ENCODE measurements around the gene TRAF3.

TRAF3 gene

DNA sequence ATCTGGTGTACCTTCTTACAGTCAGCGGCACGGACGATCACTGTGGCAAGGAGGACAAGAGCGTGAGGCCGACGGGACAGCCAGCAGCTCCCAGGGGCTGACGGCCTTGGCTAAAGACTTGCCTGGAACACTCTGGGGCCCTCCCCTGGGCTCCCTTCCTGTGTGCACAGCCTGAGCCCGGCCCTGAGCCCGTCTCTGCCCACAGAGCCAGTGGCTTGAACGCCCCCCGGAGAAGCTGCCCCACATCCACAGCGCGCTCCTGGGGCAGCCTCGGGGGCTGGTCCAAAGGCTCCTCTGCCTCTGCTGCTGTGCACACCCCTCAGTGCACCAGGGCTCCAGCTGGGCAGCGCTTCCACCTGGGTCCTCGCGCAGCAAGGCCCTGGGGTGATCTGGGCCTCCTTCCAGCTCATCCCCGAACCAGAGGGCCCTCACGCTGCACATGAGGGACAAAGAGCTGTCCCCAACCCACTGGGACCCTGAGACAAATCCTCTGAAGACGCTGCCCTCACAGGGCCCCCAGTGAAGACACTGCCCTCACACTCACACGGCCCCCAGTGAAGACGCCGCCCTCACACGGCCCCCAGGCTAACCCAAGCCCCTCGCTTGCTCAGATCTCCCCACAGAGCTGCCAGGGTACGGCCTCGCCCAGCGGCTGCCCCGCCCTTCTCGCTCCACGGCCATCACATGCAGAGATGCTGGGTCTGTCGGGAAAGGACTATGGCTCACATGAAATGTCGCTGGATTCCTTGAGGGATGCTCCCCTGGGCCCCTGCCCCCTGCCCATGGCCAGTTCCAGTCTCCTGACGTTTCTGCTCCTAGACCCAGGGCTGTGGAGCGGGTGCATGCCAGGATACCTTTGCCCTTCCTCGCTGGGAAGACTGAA is 167.4 kb downstream of the TRAF3 start:
- no peak overlapping the region for H3K9ac ChIP-seq (ENCODE audit: low read depth, low read length)
- peaks cover 26% of the 10 kb centered on the region for H3K36me3 ChIP-seq (ENCODE audit: insufficient read depth, low read length)
- no peaks in the 10 kb centered on the region for H3K4me1 ChIP-seq (ENCODE audit: insufficient read depth, low read length)

DNA sequence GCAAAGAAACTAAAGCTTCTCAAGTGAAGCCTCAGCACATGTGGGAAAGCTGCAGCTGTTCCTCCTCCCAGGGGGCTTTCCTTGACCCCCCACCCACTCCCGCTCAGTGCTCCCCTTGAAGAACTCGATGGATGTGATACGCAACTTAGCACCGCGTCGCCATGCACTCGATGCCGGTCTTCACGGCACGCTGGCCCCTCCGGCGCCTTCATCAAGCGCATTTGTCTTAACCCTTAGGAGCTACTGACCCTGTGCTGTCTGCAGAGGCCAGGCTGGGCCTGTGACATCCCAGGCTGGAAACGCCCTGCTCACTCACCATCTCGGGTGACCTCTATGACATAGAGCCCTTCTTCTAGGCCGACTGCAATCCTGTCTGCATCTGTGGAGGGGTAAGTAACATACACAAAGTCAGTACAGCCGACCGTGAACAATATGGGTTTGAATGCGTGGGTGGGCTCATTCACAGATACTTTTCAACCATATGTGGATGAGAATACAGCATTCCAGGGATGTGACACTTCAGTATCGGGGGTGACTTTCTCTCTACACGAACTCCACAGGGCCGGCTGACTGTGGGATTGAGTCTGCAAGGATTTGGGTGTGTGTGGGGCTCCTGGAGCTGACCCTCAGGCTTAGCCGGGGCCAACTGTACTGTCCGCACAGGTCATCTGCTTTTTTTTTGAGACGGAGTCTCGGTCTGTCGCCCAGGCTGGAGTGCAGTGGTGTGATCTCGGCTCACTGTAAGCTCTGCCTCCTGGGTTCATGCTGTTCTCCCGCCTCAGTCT is 168.3 kb downstream of the TRAF3 start:
- Histone ChIP-seq H3K9me3 (ENCODE audit: control insufficient read depth, insufficient read depth, low read length) (no peaks in the 10 kb centered on the region), H3K36me3 (ENCODE audit: insufficient read depth, low read length) (peaks cover 26% of the 10 kb centered on the region), H3K4me1 (ENCODE audit: insufficient read depth, low read length) (no peaks in the 10 kb centered on the region), H3K9ac (ENCODE audit: low read depth, low read length) (no peak overlapping the region)

More for the DNA sequence above, 167.4 kb downstream of the TRAF3 start:
- no peaks in the 10 kb centered on the region for H3K9me3 ChIP-seq (ENCODE audit: control insufficient read depth, insufficient read depth, low read length)

DNA sequence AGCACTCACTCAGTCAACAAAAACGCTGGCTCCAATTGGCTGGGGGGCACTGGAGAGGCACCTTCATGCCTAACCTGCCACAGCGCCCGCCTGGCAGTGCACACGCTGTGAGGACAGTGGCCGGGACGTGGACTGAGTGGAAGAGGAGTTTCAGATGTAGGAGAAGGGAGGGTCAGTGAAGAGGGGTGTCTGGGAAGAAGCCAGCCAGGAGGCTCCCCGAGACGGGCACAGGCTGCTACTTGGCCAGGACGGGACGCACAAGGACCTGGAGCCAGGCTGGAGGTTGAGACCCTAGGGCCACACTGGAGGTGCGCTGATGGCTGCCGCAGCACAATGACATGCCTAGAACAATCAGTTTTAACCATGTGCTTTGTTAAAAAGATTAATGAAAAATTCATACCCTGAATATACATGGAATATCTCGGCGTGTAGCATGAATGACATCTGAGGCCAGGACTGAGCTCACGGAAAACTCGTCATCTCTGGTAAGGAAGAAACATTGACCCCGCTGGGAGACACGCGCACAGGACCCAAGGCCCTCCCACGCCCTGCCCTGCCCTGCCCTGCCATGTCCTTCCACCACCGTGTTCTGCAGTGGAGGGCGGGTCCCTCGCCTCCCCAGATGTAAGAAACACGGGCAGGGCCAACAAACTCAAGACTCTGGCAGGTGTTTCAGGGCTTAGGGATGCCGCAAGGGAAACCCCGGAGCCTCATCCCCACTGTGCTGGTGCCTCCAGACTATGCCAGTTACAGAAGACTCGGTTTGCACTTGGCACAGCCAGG is 170.3 kb downstream of the TRAF3 start:
- Histone ChIP-seq H3K4me1 (ENCODE audit: insufficient read depth, low read length) (no peaks in the 10 kb centered on the region; the same call in 1 of the 2 replicates), H3K36me3 (ENCODE audit: insufficient read depth, low read length) (peaks cover 29% of the 10 kb centered on the region), H3K9ac (ENCODE audit: low read depth, low read length) (no peak overlapping the region), H3K9me3 (ENCODE audit: control insufficient read depth, insufficient read depth, low read length) (no peaks in the 10 kb centered on the region)

DNA sequence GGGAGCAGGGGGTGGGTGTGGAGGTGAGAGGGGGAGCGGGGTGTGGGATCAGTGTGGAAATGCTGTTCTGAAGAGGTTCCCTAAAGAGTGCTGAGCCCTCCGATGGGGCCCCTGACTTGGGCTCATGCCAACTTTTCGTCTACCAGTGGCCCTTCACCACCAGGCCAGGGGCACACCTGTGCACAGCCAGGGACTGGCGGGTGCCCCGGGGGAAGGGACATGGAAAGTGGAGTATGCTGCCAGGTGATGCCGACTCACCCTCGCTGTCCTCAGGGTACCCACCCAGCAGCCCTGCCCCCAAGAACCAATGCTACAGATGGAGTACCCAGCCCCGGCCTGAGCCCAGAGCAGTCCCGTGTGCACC is 171.4 kb downstream of the TRAF3 start:
- Histone ChIP-seq H3K9ac (ENCODE audit: low read depth, low read length) (no peak overlapping the region), H3K36me3 (ENCODE audit: insufficient read depth, low read length) (peaks cover 23% of the 10 kb centered on the region), H3K9me3 (ENCODE audit: control insufficient read depth, insufficient read depth, low read length) (no peaks in the 10 kb centered on the region), H3K4me1 (ENCODE audit: insufficient read depth, low read length) (no peaks in the 10 kb centered on the region; the same call in 1 of the 2 replicates)

DNA sequence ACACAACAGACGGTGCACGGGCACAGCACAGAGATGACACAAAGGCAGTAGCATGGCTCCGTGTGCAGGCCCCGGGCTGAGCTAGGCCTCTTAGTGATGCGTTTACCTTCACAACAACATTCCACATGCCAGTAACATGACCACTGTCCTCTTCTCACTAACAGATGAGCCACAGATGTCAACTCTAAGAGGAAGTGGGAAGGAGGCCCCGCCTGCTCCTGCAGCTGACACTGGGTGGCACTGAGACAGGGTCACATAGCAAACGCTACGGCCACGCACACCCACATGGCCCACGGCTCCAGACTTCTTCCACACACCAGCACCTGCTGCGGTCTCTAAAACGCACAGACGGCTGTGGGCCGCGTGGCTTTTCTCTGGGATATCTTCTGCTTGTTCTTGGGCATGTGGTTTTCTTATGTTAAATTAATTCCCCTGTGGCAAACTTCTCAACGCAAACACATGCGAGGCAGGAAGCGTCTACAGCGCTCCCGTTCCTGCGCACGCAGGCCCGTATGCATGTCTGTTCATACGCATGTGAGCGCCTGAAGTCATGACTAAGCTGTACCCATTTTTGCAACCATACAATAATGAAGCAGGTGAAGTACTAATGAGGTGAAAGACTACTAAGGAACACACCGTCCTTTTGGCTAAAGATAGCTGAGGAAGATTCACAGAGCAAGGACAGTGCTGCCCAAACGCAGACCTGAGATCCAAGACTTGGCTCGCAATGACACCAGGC is 172.0 kb downstream of the TRAF3 start:
- Histone ChIP-seq H3K9ac (ENCODE audit: low read depth, low read length) (no peak overlapping the region), H3K4me1 (ENCODE audit: insufficient read depth, low read length) (no peaks in the 10 kb centered on the region; the same call in 1 of the 2 replicates), H3K36me3 (ENCODE audit: insufficient read depth, low read length) (peaks cover 23% of the 10 kb centered on the region), H3K9me3 (ENCODE audit: control insufficient read depth, insufficient read depth, low read length) (no peaks in the 10 kb centered on the region)

DNA sequence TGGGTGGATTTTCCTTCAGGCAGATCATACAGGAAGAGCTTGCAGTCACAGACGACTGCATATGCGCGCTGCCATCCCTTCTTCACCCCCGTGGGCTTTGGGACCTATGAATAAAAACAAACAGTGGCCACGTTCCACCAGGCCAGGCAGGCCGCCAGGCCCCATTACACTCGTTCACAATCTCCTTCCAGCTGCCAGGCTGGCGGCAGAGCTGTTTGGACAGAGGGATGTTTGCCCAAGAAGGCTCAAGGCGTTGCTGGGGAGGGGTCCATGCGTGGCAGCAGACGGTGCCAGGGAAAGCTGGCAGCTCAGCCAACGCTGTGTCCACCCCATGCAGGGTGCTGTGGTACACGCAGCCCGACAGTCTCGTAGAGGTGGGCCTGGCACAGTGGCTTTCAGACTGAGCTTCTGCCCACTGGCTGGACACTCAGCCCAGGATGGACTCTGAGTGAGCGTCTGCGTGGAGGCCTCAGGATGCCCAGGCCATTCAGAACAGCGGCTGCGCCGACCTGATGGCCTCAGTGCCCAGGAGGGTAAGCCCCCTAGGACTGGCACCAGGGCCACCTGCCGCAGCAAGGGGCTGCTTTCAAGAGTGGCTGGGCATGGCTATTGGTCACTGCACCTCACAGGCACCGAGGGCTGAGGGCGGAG is 172.7 kb downstream of the TRAF3 start:
- H3K9me3 ChIP-seq (ENCODE audit: control insufficient read depth, insufficient read depth, low read length), result no peaks in the 10 kb centered on the region
- H3K36me3 ChIP-seq (ENCODE audit: insufficient read depth, low read length), result peaks cover 23% of the 10 kb centered on the region
- no peak overlapping the region for H3K9ac ChIP-seq (ENCODE audit: low read depth, low read length)
- no peaks in the 10 kb centered on the region; the same call in 1 of the 2 replicates for H3K4me1 ChIP-seq (ENCODE audit: insufficient read depth, low read length)

DNA sequence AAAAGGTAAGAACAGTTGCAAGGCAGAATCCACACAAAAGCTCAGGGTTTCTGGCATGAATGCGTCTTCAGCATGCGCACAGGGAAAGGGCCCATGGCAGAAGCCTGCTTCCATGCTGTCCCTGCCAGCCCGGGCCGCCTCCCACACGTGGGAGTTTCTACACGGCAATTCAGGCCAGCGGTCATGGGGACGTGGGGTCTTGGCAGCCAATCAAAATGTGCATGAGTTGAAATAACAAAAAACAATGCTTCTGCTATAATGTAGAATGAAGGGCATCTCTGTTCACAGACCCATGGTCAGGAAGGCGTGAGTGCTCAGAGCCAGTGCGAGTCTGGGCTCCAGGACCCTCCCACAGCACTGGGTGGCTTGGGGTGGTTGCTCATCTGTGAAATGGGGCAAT is 173.8 kb downstream of the TRAF3 start:
- H3K4me1 ChIP-seq (ENCODE audit: insufficient read depth, low read length), result no peaks in the 10 kb centered on the region; the same call in 1 of the 2 replicates
- no peak overlapping the region for H3K9ac ChIP-seq (ENCODE audit: low read depth, low read length)
- peaks cover 20% of the 10 kb centered on the region for H3K36me3 ChIP-seq (ENCODE audit: insufficient read depth, low read length)
- no peaks in the 10 kb centered on the region for H3K9me3 ChIP-seq (ENCODE audit: control insufficient read depth, insufficient read depth, low read length)

DNA sequence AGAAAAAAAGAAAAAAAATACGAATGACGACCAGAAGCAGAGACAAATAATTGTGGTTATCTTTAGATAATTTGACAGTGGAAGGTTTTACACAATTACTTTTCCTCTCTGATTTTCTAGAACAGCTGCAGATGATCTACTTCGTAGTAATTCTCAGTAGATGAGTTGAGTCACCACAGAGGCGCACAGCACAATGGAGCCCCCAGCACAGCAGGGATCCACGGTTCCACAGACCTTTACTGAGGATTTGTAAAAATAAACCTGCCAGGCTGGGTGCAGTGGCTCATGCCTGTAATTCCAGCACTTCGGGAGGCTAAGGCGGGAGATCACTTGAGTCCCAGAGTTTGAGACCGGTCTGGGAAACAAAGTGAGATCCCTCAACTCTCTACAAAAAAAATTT is 174.6 kb downstream of the TRAF3 start:
- no peaks in the 10 kb centered on the region for H3K9me3 ChIP-seq (ENCODE audit: control insufficient read depth, insufficient read depth, low read length)
- H3K4me1 ChIP-seq (ENCODE audit: insufficient read depth, low read length), result no peaks in the 10 kb centered on the region; the same call in 1 of the 2 replicates
- H3K9ac ChIP-seq (ENCODE audit: low read depth, low read length), result no peak overlapping the region
- peaks cover 24% of the 10 kb centered on the region for H3K36me3 ChIP-seq (ENCODE audit: insufficient read depth, low read length)

DNA sequence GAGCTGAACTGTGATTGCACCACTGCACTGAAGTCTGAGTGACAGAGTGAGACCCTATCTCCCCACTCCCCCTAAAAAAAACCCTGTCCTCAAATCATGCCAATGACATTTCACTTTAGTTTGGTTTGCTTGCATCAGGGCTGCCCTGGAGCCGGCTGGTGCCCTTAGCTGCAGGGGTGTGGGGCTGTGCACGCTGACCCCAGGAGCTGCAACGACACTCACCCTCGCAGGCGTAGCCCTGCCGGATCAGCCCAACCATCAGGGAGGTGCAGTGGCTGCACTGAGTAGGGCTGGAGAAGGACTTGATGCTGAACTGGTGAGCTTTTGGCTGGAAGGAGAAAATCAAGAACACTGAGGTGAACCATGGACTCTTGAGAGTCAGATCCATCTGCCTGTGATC is 175.0 kb downstream of the TRAF3 start:
- Histone ChIP-seq H3K36me3 (ENCODE audit: insufficient read depth, low read length) (peaks cover 23% of the 10 kb centered on the region), H3K9me3 (ENCODE audit: control insufficient read depth, insufficient read depth, low read length) (no peaks in the 10 kb centered on the region), H3K4me1 (ENCODE audit: insufficient read depth, low read length) (no peaks in the 10 kb centered on the region; the same call in 1 of the 2 replicates), H3K9ac (ENCODE audit: low read depth, low read length) (no peak overlapping the region)

DNA sequence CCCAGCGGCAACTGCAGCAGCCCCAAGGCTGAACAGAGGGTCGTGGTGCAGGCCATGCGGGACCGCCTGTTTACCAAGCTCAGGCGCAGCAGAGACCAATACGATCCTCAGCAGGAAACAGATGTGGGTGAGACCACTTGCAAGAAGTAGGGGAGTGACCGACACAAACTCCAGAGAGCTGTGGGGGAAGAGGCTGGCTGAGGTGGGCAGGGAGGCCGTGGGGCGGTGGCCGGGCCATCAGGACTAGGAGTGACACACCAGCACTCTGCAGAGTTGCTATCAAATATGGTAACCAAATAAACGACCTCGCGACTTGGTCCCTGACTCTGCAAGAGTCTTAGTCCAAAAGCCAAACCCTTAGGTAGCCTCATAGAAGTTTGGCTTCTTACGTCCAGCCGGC is 175.9 kb downstream of the TRAF3 start:
- H3K4me1 ChIP-seq (ENCODE audit: insufficient read depth, low read length), result no peaks in the 10 kb centered on the region; the same call in 1 of the 2 replicates
- H3K9ac ChIP-seq (ENCODE audit: low read depth, low read length), result no peak overlapping the region
- no peaks in the 10 kb centered on the region for H3K9me3 ChIP-seq (ENCODE audit: control insufficient read depth, insufficient read depth, low read length)
- H3K36me3 ChIP-seq (ENCODE audit: insufficient read depth, low read length), result peaks cover 30% of the 10 kb centered on the region

DNA sequence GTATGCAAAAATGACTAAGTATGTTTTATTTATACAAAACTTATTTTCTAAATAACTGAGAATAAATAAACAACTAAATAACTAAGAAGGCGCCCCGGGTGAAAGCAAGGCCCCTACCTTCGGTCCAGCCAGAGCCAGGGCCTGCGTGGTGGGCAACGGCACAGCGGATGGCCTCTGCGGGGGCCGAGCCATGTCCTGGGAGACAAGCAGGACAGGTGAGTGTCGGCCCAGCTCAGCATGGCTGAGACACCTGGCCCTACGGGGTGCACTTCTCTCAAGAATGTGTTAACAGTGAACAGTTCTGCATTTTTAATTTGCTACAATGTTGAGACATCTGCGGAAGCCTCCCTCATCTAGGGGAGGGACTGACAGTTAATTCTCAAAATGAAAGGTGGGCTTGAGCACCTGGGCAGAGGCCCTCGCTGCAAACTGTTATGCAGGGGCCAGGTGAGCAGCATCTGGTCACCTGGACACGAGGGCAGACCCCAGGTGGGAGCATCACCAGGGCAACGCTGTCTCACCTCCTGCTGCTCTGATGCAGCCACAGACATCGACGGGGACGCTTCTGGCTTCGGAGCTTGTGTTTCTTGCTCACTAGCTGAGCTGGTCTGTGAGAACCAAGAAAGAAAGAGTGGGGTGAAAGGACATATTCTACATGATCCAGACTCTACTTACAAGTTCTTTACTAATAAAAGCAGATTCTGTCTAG is 177.0 kb downstream of the TRAF3 start:
- H3K9me3 ChIP-seq (ENCODE audit: control insufficient read depth, insufficient read depth, low read length), result no peaks in the 10 kb centered on the region
- no peak overlapping the region for H3K9ac ChIP-seq (ENCODE audit: low read depth, low read length)
- peaks cover 29% of the 10 kb centered on the region for H3K36me3 ChIP-seq (ENCODE audit: insufficient read depth, low read length)
- H3K4me1 ChIP-seq (ENCODE audit: insufficient read depth, low read length), result no peaks in the 10 kb centered on the region; the same call in 1 of the 2 replicates

DNA sequence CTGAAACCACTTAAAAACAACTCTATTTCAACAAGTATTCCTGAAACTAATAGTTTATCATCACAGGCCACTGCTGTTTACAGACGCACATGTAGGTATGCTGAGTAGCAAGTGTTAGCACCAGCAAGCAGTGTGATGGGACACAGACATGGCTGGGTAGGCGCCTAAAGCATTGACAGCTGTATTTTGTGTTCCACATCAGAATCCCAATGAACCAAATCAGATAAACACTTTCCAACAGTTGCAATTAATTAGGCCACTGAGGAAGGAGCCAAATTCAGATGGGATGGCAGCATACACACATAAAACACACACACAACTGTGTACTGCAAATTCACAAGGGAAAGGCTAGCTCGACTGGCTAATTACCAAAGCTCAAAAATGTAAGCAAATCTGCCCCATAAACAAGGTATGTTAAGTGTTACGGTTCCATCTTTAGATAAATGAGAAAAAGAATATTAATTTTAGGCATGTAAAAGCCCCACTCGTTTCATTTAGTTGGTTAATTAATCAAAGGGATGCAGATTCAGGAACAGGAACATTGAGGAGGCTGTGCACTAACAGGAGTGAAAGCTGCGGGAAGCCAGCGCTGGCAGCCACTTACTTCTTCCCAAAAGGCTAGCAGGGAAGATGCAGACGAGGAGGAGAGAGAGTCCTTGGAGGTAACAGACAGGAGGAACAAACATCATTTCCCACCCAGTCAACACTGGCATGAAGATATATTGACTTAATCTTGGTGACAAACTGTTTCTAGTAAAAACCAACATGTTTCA is 178.6 kb downstream of the TRAF3 start:
- Histone ChIP-seq H3K36me3 (ENCODE audit: insufficient read depth, low read length) (peaks cover 22% of the 10 kb centered on the region), H3K4me1 (ENCODE audit: insufficient read depth, low read length) (no peaks in the 10 kb centered on the region; the same call in 1 of the 2 replicates), H3K9me3 (ENCODE audit: control insufficient read depth, insufficient read depth, low read length) (no peaks in the 10 kb centered on the region), H3K9ac (ENCODE audit: low read depth, low read length) (no peak overlapping the region)
